RWPE2 (cell line): ENCODE data around the gene LAMA2.

Experiments used
- ATAC-seq: fragments of 200-7000 bp; cut with Tn5 transposase; 3 replicates; pipeline ENCODE4 v1.9.1; 2021; ENCODE audit warnings: low read depth
- DNase-seq: peaks from one replicate; pipeline ENCODE4 v3.0.0-alpha.2; 2020; ENCODE audit warnings: low spot score
- H3K27ac ChIP-seq: fragments of 450-650 bp; 2 replicates; pipeline ENCODE4 v1.5.1; 2017; ENCODE audit warnings: mild to moderate bottlenecking; ENCODE audit not compliant: poor library complexity, severe bottlenecking
- H3K27me3 ChIP-seq: fragments of 250-450 bp; sonication (Bioruptor Pico); 2 replicates; pipeline ENCODE4 v1.5.1; 2021; ENCODE audit warnings: mild to moderate bottlenecking, moderate library complexity; ENCODE audit not compliant: insufficient read depth, poor library complexity, severe bottlenecking
- H3K36me3 ChIP-seq: fragments of 250-450 bp; sonication (Bioruptor Pico); 2 replicates; pipeline ENCODE4 v1.5.1; 2020; ENCODE audit warnings: low read depth, mild to moderate bottlenecking, moderate library complexity
- H3K4me1 ChIP-seq: fragments of 250-450 bp; sonication (Bioruptor Pico); 2 replicates; pipeline ENCODE4 v1.5.1; 2021; ENCODE audit warnings: mild to moderate bottlenecking, moderate library complexity; ENCODE audit not compliant: insufficient read depth, poor library complexity, severe bottlenecking
- H3K4me3 ChIP-seq: fragments of 250-450 bp; sonication (Bioruptor Pico); 2 replicates; pipeline ENCODE4 v1.5.1; 2021; ENCODE audit warnings: mild to moderate bottlenecking, moderate library complexity; ENCODE audit not compliant: severe bottlenecking
- H3K9me3 ChIP-seq: fragments of 250-450 bp; sonication (Bioruptor Pico); 2 replicates; pipeline ENCODE4 v1.5.1; 2021; ENCODE audit warnings: mild to moderate bottlenecking, moderate library complexity; ENCODE audit not compliant: severe bottlenecking
- TF ChIP-seq, protein P1 (sequence below): fragments of 450-650 bp; IDR thresholded peaks from one replicate; pipeline ENCODE4 v1.5.1; 2017; ENCODE audit warnings: mild to moderate bottlenecking, moderate library complexity; ENCODE audit not compliant: poor library complexity, severe bottlenecking

Gene LAMA2

DNA sequence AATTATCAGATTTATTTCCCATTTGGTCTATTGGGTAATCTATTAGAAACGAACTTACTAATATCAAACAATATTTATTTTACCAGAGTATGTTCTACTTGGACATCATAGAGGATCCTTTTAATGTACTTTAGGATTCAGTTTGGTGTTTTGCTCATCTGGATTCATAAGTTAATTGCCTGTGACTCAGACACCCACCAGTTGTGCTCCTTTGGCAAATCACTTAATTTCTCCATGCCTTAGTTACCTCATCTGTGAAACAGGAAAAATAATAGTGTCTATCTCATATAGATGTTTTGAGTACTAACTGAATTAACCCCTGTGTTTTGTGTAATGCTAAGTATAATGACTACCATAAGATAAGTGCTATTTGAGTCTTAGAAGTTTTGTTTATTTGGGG, 292.1 kb downstream of the LAMA2 start:
- no peaks in the 10 kb centered on the region for H3K4me1 ChIP-seq
- no peaks in the 10 kb centered on the region for H3K36me3 ChIP-seq
- ATAC-seq (no peak), DNase-seq (no peak)
- TF ChIP-seq, protein P1, sequence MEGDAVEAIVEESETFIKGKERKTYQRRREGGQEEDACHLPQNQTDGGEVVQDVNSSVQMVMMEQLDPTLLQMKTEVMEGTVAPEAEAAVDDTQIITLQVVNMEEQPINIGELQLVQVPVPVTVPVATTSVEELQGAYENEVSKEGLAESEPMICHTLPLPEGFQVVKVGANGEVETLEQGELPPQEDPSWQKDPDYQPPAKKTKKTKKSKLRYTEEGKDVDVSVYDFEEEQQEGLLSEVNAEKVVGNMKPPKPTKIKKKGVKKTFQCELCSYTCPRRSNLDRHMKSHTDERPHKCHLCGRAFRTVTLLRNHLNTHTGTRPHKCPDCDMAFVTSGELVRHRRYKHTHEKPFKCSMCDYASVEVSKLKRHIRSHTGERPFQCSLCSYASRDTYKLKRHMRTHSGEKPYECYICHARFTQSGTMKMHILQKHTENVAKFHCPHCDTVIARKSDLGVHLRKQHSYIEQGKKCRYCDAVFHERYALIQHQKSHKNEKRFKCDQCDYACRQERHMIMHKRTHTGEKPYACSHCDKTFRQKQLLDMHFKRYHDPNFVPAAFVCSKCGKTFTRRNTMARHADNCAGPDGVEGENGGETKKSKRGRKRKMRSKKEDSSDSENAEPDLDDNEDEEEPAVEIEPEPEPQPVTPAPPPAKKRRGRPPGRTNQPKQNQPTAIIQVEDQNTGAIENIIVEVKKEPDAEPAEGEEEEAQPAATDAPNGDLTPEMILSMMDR = no peak
- no peak overlapping the region for H3K27ac ChIP-seq
- H3K27me3 ChIP-seq = no peaks in the 10 kb centered on the region
- H3K4me3 ChIP-seq = no peak overlapping the region
- no peaks in the 10 kb centered on the region for H3K9me3 ChIP-seq

DNA sequence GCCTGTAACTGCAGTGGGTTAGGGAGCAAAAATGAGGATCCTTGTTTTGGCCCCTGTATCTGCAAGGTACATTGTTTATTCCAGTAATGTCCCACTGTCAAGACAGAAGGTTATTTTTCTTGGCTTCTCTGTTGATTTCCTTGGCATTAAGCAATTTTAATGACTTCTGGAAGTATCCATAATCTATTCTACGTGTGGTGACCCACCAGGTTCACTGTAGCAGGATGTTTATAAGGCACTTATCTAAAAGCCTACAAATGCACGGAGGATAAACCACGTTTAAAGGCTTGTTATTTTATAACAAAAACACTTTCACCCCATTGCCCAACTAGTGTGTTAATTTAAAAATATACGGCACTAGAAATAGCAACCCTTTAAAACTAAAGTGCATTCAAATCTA, 294.9 kb downstream of the LAMA2 start:
- TF ChIP-seq, protein P1 = no peak
- Histone ChIP-seq H3K4me1 (no peaks in the 10 kb centered on the region), H3K4me3 (no peak overlapping the region), H3K27ac (no peak overlapping the region), H3K27me3 (no peaks in the 10 kb centered on the region), H3K9me3 (no peaks in the 10 kb centered on the region), H3K36me3 (no peaks in the 10 kb centered on the region)
- no peak for ATAC-seq
- no peak for DNase-seq

GRCh38 chr6:129179283-129179682, 296.3 kb downstream of the LAMA2 start:
- TF ChIP-seq, protein P1 = no peak
- ATAC-seq = no peak

DNA sequence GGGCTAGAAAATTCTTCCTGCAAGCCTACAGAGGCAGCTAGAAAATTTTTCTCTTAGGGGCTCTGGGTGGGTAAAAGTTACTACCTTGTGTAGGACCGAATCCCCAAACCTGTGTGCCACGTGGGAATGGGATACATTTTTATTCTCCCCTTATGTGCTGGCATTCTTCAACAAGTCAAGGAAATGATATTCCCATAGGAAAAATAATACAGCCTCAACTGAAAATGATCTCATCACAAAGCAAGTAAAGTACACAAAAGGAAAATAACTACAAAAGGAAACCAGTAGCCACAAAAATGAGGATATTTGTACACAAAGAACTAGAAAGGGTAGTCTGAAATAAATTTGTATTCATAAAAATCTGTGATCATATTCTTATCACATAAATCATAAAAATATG, 298.1 kb downstream of the LAMA2 start:
- DNase-seq = no peak
- ATAC-seq = no peak
- H3K9me3 ChIP-seq = no peaks in the 10 kb centered on the region
- H3K4me1 ChIP-seq = peaks cover 13% of the 10 kb centered on the region
- no peaks in the 10 kb centered on the region; the same call in 1 of the 2 replicates for H3K36me3 ChIP-seq
- H3K27me3 ChIP-seq = no peaks in the 10 kb centered on the region
- TF ChIP-seq, protein P1 = no peak
- no peak overlapping the region for H3K27ac ChIP-seq
- H3K4me3 ChIP-seq = no peak overlapping the region

More at GRCh38 chr6:129179283-129179682, 296.3 kb downstream of the LAMA2 start:
- no peaks in the 10 kb centered on the region; the same call in 1 of the 2 replicates for H3K36me3 ChIP-seq
- no peak overlapping the region for H3K4me3 ChIP-seq
- no peak overlapping the region for H3K27ac ChIP-seq
- H3K9me3 ChIP-seq = no peaks in the 10 kb centered on the region
- no peaks in the 10 kb centered on the region for H3K27me3 ChIP-seq
- DNase-seq = no peak
- peaks cover 13% of the 10 kb centered on the region for H3K4me1 ChIP-seq

DNA sequence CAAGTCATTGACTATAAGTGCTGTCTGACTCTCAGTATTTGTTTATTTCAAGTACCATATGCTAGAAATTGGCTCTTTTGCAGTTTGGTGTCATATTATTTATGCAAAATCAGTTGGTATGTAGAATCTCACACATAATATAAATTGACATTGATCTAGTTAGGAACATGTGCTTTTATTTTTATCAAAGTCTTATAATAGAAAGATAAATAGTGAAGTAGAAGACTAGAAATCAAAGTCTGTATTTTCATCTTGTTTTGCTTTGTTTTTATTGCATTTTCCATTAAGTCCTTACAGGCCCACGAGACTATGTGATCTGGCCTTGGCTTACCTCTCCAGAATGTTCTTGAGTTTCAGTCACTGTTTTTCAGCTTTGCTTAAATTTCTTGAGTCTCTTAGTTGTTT, 300.3 kb downstream of the LAMA2 start:
- Histone ChIP-seq H3K36me3 (no peaks in the 10 kb centered on the region; the same call in 1 of the 2 replicates), H3K27me3 (no peaks in the 10 kb centered on the region), H3K27ac (peak overlapping the region; percentile 35), H3K4me3 (no peak overlapping the region), H3K4me1 (peaks cover 24% of the 10 kb centered on the region), H3K9me3 (no peaks in the 10 kb centered on the region)
- TF ChIP-seq, protein P1 = no peak
- peak; percentile 10; the same call in 1 of the 3 replicates for ATAC-seq
- no peak for DNase-seq
